Measurements from ENCODE around the gene SPSB4.

SPSB4 gene

DNA sequence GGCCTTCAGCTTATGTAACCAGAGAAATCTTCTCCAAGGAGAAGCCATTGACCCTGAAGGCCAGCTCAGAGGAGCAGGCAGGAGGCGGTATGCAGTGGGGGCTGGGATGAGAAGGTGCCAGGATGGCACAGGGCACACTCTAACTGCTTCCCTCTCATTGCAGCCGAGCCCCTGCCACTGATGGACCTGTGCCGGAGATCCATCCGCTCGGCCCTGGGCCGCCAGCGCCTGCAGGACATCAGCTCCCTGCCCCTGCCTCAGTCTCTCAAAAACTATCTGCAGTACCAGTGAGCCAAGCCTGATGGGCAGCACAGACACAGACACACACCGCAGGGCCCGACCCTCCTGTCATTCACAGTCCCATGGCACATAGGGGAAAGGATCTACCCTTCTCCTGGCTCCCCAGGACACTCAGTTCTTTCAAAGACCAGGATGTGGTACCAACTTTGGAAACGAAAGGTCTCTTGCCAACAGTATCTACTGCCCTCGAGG is 95.9 kb downstream of the SPSB4 start:
- no peak overlapping the region for H3K4me3 ChIP-seq (ENCODE audit: low read length)
- no peak for DNase-seq (ENCODE audit: low read depth)
- TF ChIP-seq, protein P1, sequence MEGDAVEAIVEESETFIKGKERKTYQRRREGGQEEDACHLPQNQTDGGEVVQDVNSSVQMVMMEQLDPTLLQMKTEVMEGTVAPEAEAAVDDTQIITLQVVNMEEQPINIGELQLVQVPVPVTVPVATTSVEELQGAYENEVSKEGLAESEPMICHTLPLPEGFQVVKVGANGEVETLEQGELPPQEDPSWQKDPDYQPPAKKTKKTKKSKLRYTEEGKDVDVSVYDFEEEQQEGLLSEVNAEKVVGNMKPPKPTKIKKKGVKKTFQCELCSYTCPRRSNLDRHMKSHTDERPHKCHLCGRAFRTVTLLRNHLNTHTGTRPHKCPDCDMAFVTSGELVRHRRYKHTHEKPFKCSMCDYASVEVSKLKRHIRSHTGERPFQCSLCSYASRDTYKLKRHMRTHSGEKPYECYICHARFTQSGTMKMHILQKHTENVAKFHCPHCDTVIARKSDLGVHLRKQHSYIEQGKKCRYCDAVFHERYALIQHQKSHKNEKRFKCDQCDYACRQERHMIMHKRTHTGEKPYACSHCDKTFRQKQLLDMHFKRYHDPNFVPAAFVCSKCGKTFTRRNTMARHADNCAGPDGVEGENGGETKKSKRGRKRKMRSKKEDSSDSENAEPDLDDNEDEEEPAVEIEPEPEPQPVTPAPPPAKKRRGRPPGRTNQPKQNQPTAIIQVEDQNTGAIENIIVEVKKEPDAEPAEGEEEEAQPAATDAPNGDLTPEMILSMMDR (conservative IDR thresholded peaks at IDR 0.05; ENCODE audit: low read depth, low read length) = no peak

DNA sequence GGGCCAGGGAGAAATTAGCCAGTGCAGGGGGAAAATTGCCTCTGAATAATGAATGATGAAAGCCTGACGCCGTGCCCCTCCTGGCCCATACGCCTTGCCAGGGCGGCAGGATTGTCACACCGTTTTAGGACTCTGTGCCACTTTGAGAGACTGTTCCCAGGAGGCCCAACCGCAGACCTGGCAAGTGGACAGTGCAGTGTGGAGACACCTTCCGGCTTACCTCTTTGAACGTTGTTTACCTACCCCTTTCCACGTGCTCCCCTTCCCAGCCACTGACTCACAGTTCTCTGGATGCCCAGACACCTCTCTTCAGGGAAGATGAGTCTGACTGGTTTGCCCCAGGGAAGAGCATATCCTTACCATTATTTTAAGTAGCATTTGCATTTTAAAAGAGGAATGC is 96.5 kb downstream of the SPSB4 start:
- no peak for DNase-seq (ENCODE audit: low read depth)
- H3K4me3 ChIP-seq (ENCODE audit: low read length) = no peak overlapping the region
- TF ChIP-seq, protein P1 (conservative IDR thresholded peaks at IDR 0.05; ENCODE audit: low read depth, low read length) = no peak

DNA sequence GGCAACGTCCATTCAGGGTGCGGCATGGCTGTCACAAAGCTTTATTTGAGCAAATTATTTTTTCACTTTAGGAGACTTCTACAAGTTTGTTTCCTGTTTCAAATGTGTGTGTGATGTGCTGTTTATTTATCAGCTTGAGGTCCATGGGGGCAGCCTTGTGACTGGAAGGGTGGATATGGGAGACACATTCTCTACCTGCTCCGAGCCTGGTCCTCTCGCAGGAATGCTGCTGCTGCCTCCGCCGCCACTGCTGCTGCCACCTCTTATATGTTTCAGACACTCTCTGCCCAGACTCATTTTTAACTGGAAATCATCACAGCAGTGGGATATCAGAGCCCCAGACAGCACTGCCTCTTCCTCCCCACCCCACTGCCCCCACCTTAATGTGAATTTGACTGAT is 97.0 kb downstream of the SPSB4 start:
- no peak for DNase-seq (ENCODE audit: low read depth)
- H3K4me3 ChIP-seq (ENCODE audit: low read length) = no peak overlapping the region
- TF ChIP-seq, protein P1 (conservative IDR thresholded peaks at IDR 0.05; ENCODE audit: low read depth, low read length) = no peak

DNA sequence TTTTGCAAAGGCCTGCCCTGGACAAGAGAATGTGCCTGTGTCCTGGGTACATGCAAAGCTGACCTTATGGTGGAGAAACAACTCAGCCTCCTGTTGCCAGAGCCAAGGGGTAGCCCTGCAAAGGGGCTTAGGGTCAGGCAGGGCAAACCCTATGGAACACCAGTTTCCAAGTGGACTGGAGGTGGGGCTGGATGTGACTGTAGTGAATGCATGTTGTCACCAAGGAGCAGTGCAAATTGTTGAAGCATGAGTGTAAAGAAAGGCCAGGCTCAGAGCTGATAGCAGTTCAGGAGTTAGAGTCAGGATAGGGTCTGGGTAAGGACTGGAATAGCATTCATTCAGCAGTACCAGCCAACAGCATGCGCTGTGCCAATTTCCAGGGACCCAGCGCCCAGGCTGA is 97.6 kb downstream of the SPSB4 start:
- no peak for DNase-seq (ENCODE audit: low read depth)
- TF ChIP-seq, protein P1 (conservative IDR thresholded peaks at IDR 0.05; ENCODE audit: low read depth, low read length) = no peak
- H3K4me3 ChIP-seq (ENCODE audit: low read length) = no peak overlapping the region

DNA sequence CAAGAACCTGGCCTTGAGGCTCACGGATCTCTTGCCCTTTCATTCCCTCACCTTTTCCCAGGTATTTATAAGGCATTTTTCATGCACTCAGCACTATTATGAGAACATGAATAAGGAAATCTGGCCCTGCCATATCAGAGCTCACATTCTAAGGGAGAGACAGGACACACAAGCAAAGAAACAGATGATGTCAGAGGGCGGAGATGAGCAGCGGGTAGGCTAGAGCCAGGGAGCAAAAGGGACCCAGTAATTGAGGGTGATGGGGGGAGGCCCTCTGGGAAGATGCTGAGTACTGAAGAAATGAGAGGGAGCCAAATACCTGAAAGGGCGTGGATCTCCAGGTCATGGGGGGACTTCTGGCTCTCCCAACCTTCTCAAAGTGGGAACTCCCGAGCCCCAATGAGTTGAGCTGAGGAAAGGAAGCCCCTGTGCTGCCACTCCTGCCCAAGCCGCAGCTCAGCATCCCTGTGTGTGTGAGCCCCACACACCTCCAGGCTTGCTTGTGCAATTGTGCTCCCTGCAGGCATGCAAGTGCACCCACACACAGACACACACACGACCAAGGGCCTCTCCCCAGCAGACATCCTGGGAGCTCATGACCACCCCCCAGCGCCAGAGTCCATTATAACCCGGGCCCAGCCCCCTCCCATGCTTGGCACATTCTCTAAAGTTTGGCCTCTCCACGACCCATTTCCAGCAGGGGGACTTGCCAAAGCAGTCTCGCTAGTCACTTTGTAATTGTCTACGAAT is 99.1 kb downstream of the SPSB4 start:
- DNase-seq (ENCODE audit: low read depth) = no peak
- H3K4me3 ChIP-seq (ENCODE audit: low read length) = no peak overlapping the region
- TF ChIP-seq, protein P1 (conservative IDR thresholded peaks at IDR 0.05; ENCODE audit: low read depth, low read length) = no peak

DNA sequence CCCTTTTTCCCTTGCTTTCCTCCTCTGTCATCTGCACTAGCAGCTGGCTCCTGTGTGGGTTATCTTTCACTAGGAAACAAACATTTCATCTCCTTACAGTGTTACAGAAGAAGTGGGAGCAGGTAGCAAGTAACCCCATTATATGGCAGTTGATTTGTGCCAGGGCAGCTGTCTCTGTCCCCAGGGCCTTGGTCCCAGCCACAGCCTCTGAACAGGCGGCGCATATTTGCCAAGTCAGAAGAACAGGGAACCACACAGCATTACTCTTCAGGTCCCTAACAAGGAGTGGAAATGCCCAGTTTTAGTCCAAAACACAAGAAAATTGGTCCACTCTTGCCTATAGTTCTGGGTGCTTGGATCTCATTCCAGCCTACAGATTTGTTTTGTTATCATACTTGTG is 99.8 kb downstream of the SPSB4 start:
- no peak for DNase-seq (ENCODE audit: low read depth)
- H3K4me3 ChIP-seq (ENCODE audit: low read length) = no peak overlapping the region
- TF ChIP-seq, protein P1 (conservative IDR thresholded peaks at IDR 0.05; ENCODE audit: low read depth, low read length) = no peak

DNA sequence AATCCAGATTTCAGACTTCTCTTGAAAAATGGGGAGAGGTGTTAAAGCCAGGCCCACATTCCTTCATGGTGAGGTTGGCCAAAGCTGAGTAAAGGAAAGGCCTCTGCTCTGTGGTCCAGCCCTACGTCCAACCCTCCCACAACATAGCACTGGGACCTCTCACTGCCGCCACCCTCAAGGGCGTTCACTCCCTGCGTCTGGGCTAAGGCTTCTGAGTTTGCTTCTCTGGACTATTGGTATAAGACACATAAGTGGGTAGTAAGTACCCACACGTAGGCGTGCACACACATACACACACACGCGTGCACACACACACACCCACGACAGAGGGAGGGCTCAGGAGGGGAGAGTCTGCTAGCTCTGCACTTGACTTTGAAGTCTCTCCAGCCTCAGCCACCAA is 100.3 kb downstream of the SPSB4 start:
- TF ChIP-seq, protein P1 (conservative IDR thresholded peaks at IDR 0.05; ENCODE audit: low read depth, low read length) = no peak
- H3K4me3 ChIP-seq (ENCODE audit: low read length) = no peak overlapping the region
- DNase-seq (ENCODE audit: low read depth) = no peak

Measured in retinal pigment epithelial cell (primary cell).